Testis (tissue), 3 donors: ENCODE results near the gene FOXJ3. TPM values are rescaled to one million over a fixed set of nuclear protein-coding genes. Genes with fewer than 3 reads are reported as not detected.

Experiments used
- DNase-seq: peaks from one replicate; pipeline ENCODE4 v3.0.0-alpha.2; 2019
- H3K27ac ChIP-seq, 2 donors: fragments of 200-600 bp; sonication (generic); one replicate each; pipeline ENCODE4 v1.5.1; 2019
- H3K27me3 ChIP-seq: fragments of 200-600 bp; sonication (generic); one replicate; pipeline ENCODE4 v1.5.1; 2019
- H3K36me3 ChIP-seq: fragments of 200-600 bp; sonication (generic); one replicate; pipeline ENCODE4 v1.5.1; 2017; ENCODE audit warnings: low read depth; ENCODE audit errors: missing control alignments
- H3K4me1 ChIP-seq: fragments of 200-600 bp; sonication (generic); one replicate; pipeline ENCODE4 v1.5.1; 2019
- H3K4me3 ChIP-seq, 2 donors: fragments of 200-600 bp; sonication (generic); one replicate each; pipeline ENCODE4 v1.5.1; 2017 to 2019
- H3K9me3 ChIP-seq: fragments of 200-600 bp; sonication (generic); one replicate; pipeline ENCODE4 v1.5.1; 2017
- POLR2A ChIP-seq: fragments of 450-650 bp; IDR thresholded peaks from one replicate; pipeline ENCODE4 v1.6.1; 2017; ENCODE audit warnings: antibody characterized with exemption, mild to moderate bottlenecking, moderate library complexity
- WGBS, 2 donors: methylation state at CpG; one replicate each; pipeline ENCODE4 v1.1.5; 2018; 5-methylcytosine and 5-hydroxymethylcytosine counted together
- intact Hi-C: fragments of 100-400 bp; cut with DNase I; formaldehyde crosslinking; loops from one replicate; pipeline ENCODE4 v1.15.1; 2023; ENCODE audit warnings: low total_unique reads
- polyA plus RNA-seq: library from polyadenylated mRNA; stranded (reverse); fragments of 350-450 nt; fragmentation: Illumina TruSeq; extraction: RNeasy Lipid Tissue Mini Kit (QIAGEN cat#74804); gene quantifications from one replicate; pipeline ENCODE4 v1.2.3, GENCODE V29; 2014; ENCODE audit warnings: low read depth, low replicate concordance; ENCODE audit not compliant: insufficient read depth
- total RNA-seq, 2 donors: library from RNA; depleted of rRNA; stranded (reverse); fragments of >200 nt; gene quantifications; one replicate each; pipeline ENCODE4 v1.2.3, GENCODE V29; 2016
- TF ChIP-seq, protein P1 (sequence below), 3 experiments: fragments of 450-650 bp in 2 of 3; fragments of 200-600 bp in 1 of 3; sonication (generic) in 1 of 3; IDR thresholded peaks; one replicate each; pipeline ENCODE4 v1.5.1; 2016 to 2019; ENCODE audit warnings: antibody characterized with exemption in 3 of 3, mild to moderate bottlenecking in 2 of 3, moderate library complexity in 1 of 3

FOXJ3 gene
- total and polyA plus RNA-seq, 3 donors from 2014 or later, result 38.9 to 80.1 (median 64.4) TPM

DNA sequence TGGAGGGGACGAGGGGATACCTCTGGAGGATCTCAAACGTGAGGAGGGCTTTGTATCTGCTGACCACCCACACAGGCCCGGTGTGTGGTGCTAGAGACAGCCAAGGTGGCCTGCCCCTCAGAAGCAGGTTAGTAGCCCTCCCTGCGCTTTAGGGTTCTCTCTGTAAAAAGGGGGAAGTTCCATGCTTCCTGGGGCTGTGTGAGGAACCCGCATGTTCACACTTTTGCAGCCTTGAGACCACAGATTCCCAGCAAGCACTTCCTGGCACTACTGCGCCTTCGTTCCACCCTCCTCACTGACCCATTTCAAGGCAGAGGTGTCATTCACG lies 189.7 kb downstream of the FOXJ3 start:
- Histone ChIP-seq H3K36me3 (no peaks in the 10 kb centered on the region), H3K27ac (no peak overlapping the region), H3K4me1 (peaks cover 6% of the 10 kb centered on the region), H3K9me3 (no peaks in the 10 kb centered on the region), H3K4me3 (no peak overlapping the region), H3K27me3 (no peaks in the 10 kb centered on the region)
- 57 to 58% methylated on average over 7 to 8 of the region's 8 CpGs for WGBS, 2 donors
- no peak for DNase-seq
- no peak for TF ChIP-seq POLR2A
- TF ChIP-seq, protein P1, sequence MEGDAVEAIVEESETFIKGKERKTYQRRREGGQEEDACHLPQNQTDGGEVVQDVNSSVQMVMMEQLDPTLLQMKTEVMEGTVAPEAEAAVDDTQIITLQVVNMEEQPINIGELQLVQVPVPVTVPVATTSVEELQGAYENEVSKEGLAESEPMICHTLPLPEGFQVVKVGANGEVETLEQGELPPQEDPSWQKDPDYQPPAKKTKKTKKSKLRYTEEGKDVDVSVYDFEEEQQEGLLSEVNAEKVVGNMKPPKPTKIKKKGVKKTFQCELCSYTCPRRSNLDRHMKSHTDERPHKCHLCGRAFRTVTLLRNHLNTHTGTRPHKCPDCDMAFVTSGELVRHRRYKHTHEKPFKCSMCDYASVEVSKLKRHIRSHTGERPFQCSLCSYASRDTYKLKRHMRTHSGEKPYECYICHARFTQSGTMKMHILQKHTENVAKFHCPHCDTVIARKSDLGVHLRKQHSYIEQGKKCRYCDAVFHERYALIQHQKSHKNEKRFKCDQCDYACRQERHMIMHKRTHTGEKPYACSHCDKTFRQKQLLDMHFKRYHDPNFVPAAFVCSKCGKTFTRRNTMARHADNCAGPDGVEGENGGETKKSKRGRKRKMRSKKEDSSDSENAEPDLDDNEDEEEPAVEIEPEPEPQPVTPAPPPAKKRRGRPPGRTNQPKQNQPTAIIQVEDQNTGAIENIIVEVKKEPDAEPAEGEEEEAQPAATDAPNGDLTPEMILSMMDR (IDR thresholded peaks at IDR 0.05), result no peak
- intact Hi-C loops, result no loop called here

DNA sequence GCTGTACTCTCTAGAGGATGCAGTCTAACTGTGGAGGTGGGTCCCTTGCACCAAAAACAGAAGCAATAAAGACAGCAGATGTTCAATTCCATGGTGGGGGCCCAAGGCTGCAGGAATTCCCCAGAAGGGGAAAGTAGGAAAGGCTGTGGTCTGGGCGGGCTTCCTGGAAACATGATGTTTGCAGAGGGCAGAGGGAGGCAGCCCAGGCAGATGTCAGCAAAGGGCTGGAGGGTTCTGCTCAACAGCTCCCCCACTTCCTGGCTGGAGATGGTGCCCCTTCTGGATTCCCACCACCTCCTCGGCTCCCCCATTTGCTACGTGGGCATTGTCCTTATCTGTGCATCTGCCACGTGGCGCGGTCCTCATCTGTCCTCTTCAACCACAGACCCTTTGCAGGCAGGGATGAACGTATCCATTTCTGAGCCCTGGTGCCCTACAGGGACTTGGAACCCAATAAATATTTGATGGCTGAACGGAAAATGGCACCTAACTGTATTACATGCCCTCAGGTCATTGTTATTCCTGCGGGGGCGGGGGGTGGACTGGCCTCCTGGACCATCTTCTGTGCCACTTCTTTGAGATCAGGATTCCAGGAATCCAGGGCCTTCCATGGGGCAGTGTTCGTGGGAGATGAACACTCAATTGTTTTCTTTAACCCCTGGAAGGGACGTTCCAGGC lies 190.2 kb downstream of the FOXJ3 start:
- 76 to 77% methylated on average over 11 to 12 of the region's 12 CpGs for WGBS, 2 donors
- TF ChIP-seq POLR2A, result no peak
- TF ChIP-seq, protein P1 (IDR thresholded peaks at IDR 0.05), result no peak
- Histone ChIP-seq H3K9me3 (no peaks in the 10 kb centered on the region), H3K4me1 (peaks cover 6% of the 10 kb centered on the region), H3K36me3 (no peaks in the 10 kb centered on the region), H3K27ac (no peak overlapping the region), H3K4me3 (no peak overlapping the region), H3K27me3 (no peaks in the 10 kb centered on the region)
- intact Hi-C loops, result no loop called here
- DNase-seq, result no peak

DNA sequence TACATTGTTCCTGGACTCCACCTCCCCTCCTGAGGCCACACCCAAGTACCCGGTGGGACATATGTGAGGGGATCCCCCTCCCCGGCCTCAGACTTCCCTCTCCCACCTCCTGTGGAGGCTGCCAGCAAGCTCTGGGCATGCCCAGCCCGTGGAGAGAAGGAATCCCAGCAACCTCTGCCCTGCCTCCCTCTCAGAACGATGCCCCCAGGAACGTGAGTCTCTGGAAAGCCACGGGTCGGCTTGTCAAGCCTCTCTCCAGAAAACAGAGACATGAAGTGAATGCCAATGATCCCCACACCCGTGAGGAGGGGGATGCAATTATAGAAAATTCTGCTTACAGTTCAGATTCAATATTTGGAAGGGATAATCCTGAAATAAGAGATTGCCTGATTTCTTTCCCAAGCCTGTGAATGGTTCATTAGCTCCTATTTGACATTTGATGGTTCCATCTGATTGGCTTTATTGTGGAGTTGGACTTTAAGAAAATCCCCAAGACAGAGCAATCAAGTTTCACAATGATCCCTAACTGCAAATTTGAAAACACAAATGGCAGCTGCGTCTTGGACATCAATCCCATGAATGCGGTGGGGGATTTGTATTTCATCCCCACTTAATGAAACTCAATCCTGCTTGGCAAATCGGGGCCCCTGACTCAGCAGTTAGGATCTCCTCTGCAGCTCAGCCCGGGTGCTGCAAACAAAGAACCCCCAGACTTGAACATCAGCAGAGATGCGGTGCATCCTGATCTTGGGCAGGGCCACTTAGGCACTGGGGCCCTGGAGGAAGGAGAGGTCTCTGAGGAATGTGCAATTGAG lies 190.9 kb downstream of the FOXJ3 start:
- no peak for TF ChIP-seq POLR2A
- TF ChIP-seq, protein P1 (IDR thresholded peaks at IDR 0.05), result no peak
- intact Hi-C loops, result no loop called here
- 73 to 74% methylated on average over 10 to 13 of the region's 13 CpGs for WGBS, 2 donors
- Histone ChIP-seq H3K9me3 (no peaks in the 10 kb centered on the region), H3K27me3 (no peaks in the 10 kb centered on the region), H3K4me3 (no peak overlapping the region), H3K4me1 (peaks cover 6% of the 10 kb centered on the region), H3K27ac (no peak overlapping the region), H3K36me3 (no peaks in the 10 kb centered on the region)
- DNase-seq, result no peak

DNA sequence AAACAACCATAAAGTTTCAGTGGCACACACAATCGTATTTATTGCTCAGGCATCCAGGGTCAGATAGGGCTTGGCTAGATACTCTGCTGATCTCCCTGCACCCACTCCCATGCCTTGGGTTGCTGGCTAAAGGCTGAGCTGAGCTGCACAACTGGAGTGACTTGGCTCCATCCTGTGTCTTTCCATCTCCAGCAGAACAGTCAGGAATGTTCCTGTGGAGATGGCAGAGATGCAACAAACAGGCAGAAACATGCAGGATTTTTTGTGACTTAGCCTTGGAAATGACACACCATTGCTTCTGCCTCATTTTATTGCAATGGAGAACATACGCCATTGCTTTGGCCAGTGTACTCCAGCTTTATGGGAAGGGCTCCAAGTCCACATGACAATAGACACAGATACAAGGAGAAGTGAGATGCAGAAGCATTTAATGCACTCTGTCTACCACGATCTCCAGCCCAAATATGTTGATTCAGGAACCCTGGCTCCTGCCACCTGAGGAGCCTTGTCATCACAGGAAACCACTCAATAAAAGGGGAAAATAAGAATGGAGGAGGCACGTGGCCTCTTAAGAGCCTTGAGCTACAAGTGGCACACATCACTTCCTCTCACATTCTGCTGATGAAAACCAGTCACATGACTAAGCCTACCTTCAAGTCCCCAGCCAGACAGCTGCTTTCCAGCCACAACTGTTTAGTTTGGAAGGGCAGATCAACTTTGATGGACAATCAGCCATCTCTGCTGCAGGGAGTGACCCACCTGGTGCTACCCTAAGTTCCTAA lies 191.9 kb downstream of the FOXJ3 start:
- no peaks in the 10 kb centered on the region for H3K9me3 ChIP-seq
- no peaks in the 10 kb centered on the region for H3K36me3 ChIP-seq
- H3K4me3 ChIP-seq, result no peak overlapping the region
- intact Hi-C loops, result no loop called here
- no peak for DNase-seq
- no peaks in the 10 kb centered on the region for H3K27me3 ChIP-seq
- WGBS, 2 donors, result 59 to 60% methylated on average over 4 of the region's 4 CpGs
- H3K27ac ChIP-seq, result no peak overlapping the region
- TF ChIP-seq, protein P1 (IDR thresholded peaks at IDR 0.05), result no peak
- no peak for TF ChIP-seq POLR2A
- peaks cover 6% of the 10 kb centered on the region for H3K4me1 ChIP-seq
